Calu3 (cell line): ENCODE results near the gene FRMD1. TPM values are rescaled to one million over a fixed set of nuclear protein-coding genes. Genes with fewer than 3 reads are reported as not detected.

Source experiments
- BruUV-seq: library from RNA; stranded (reverse); fragments of 400-500 nt; replicated peaks from 2 replicates; lab custom pipeline; 2021; lab: Mats Ljungman, UMichigan
- CTCF ChIA-PET: fragments of 300-600 bp; sonication (Branson Sonifier 250); formaldehyde crosslinking; loops from one replicate; lab custom pipeline; 2022; ENCODE audit warnings: antibody characterized with exemption; lab: Charles Lee
- DNase-seq: peaks from one replicate; pipeline ENCODE4 v3.0.0; 2022
- H3K27ac Mint-ChIP-seq: one replicate; pipeline ENCODE4 v1.8.0; 2022; ENCODE audit warnings: mixed read lengths; ENCODE audit not compliant: unreplicated experiment
- H3K27me3 Mint-ChIP-seq: one replicate; pipeline ENCODE4 v1.8.0; 2022; ENCODE audit warnings: mixed read lengths; ENCODE audit not compliant: unreplicated experiment
- H3K36me3 Mint-ChIP-seq: one replicate; pipeline ENCODE4 v1.8.0; 2022; ENCODE audit warnings: mild to moderate bottlenecking, moderate library complexity, mixed read lengths; ENCODE audit not compliant: insufficient read depth, unreplicated experiment
- H3K4me1 Mint-ChIP-seq: one replicate; pipeline ENCODE4 v1.8.0; 2022; ENCODE audit warnings: mild to moderate bottlenecking, low read depth, mixed read lengths; ENCODE audit not compliant: unreplicated experiment
- H3K4me3 Mint-ChIP-seq: one replicate; pipeline ENCODE4 v1.8.0; 2022; ENCODE audit warnings: mild to moderate bottlenecking, low read depth, moderate library complexity, mixed read lengths; ENCODE audit not compliant: unreplicated experiment
- H3K9me3 Mint-ChIP-seq: one replicate; pipeline ENCODE4 v1.8.0; 2022; ENCODE audit warnings: low read depth, mixed read lengths; ENCODE audit not compliant: unreplicated experiment
- intact Hi-C: fragments of 100-400 bp; cut with micrococcal nuclease; formaldehyde crosslinking; loops from one replicate; pipeline ENCODE4 v1.10.0; 2022; ENCODE audit not compliant: unreplicated experiment
- total RNA-seq: library from RNA; stranded (reverse); gene quantifications from 2 replicates; pipeline ENCODE4 v1.2.3, GENCODE V29; 2022
- TF ChIP-seq, protein P1 (sequence below): fragments of 200-600 bp; IDR thresholded peaks from one replicate; pipeline ENCODE4 v1.8.0; 2022; ENCODE audit warnings: antibody characterized with exemption; ENCODE audit not compliant: unreplicated experiment

Gene FRMD1
- total RNA-seq, 1 experiment from 2014 or later: not detected

DNA sequence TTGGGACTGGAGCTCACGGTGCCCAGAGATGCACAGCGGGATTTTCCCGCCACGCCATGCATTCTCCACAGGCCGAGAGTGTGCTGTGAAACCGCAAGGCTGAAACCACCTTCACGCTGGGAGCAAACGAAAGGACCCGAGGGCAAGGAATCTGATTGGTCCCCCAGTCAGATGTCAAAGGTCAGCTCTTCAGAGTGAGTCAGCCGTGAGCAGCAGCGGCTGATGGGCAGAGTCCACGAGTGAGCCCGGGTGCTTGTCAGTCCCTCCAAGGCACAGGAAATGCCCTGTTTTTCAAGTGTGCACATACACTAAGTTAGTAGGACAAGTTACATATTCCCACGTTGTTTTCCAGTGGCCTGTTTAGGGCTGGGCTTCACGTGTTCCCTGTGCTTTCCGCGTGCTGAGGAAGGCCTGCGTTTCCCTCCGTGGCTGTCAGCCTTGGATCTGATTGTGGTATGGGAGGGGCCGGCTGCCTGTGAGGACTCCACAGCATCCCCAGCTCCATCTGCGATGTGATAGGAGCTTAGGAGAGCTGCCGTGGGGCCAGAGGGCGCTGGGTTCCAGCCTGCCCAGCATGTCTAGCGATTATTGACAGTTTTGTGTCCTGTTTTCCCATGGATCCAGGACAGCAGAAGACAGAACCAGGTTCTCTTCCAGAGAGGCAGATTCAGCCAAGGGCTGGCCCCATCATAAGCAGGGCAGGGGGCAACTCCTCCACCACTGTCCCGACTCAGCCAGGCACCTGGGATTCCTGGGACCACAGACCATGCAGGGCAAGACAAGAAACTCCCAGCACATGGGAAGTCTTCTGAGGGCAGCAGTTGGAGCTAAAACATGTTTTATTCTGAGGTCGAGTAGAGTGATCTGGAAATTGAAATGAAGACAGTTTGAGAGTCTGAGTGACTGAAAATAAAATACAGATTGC lies 38.2 kb upstream of the FRMD1 start:
- peaks cover 23% of the 10 kb centered on the region for H3K27me3 Mint-ChIP-seq
- intact Hi-C loops: no loop called here
- no peaks in the 10 kb centered on the region for H3K36me3 Mint-ChIP-seq
- CTCF ChIA-PET: no interaction called here
- H3K9me3 Mint-ChIP-seq: peaks cover 4% of the 10 kb centered on the region
- BruUV-seq: no TSS peak
- no peak for DNase-seq
- TF ChIP-seq, protein P1, sequence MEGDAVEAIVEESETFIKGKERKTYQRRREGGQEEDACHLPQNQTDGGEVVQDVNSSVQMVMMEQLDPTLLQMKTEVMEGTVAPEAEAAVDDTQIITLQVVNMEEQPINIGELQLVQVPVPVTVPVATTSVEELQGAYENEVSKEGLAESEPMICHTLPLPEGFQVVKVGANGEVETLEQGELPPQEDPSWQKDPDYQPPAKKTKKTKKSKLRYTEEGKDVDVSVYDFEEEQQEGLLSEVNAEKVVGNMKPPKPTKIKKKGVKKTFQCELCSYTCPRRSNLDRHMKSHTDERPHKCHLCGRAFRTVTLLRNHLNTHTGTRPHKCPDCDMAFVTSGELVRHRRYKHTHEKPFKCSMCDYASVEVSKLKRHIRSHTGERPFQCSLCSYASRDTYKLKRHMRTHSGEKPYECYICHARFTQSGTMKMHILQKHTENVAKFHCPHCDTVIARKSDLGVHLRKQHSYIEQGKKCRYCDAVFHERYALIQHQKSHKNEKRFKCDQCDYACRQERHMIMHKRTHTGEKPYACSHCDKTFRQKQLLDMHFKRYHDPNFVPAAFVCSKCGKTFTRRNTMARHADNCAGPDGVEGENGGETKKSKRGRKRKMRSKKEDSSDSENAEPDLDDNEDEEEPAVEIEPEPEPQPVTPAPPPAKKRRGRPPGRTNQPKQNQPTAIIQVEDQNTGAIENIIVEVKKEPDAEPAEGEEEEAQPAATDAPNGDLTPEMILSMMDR: no peak
- no peaks in the 10 kb centered on the region for H3K4me1 Mint-ChIP-seq
- H3K4me3 Mint-ChIP-seq: no peak overlapping the region
- no peak overlapping the region for H3K27ac Mint-ChIP-seq

DNA sequence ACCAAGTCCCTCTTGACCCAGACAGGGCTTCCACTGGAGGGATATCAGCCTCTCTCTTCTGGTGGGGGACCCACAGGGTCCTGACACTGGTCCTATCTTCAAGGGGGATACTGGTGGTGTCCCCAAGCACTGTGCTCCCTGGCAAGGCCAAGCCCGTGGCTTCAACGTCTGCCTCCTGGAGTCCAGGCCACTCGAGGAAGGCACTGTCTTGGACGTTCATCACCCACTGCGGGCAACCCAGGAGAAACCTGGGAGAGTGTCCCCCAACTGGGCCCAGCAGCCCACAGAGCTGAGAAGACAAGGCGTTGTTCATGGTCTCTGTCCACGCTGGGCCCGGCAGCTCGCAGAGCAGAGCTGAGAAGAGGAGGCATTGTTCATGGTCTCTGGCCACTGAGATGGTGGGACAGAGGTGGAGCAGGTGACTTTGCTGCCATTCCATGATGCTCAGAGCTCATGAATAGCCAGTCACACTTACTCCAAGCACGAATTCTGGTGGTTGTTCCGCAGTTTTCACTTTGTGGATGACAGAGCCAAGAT lies 37.5 kb upstream of the FRMD1 start:
- DNase-seq: no peak
- BruUV-seq: no TSS peak
- intact Hi-C loops: no loop called here
- Mint-ChIP-seq H3K9me3 (peaks cover 4% of the 10 kb centered on the region), H3K4me1 (no peaks in the 10 kb centered on the region), H3K27ac (no peak overlapping the region), H3K36me3 (no peaks in the 10 kb centered on the region), H3K27me3 (peaks cover 31% of the 10 kb centered on the region), H3K4me3 (no peak overlapping the region)
- CTCF ChIA-PET: no interaction called here
- TF ChIP-seq, protein P1: no peak

- Mint-ChIP-seq H3K4me3 (no peak overlapping the region), H3K27me3 (peaks cover 37% of the 10 kb centered on the region), H3K27ac (no peak overlapping the region), H3K36me3 (no peaks in the 10 kb centered on the region), H3K4me1 (no peaks in the 10 kb centered on the region), H3K9me3 (peaks cover 4% of the 10 kb centered on the region)
- intact Hi-C loops: no loop called here
- TF ChIP-seq, protein P1: no peak
- DNase-seq: no peak
- BruUV-seq: no TSS peak
- CTCF ChIA-PET: no interaction called here
Observed at GRCh38 chr6:168115748-168116437, 36.9 kb upstream of the FRMD1 start.

- peaks cover 63% of the 10 kb centered on the region for H3K27me3 Mint-ChIP-seq
- CTCF ChIA-PET: no interaction called here
- BruUV-seq: no TSS peak
Observed at GRCh38 chr6:168113226-168113625, 34.2 kb upstream of the FRMD1 start.

More at GRCh38 chr6:168113226-168113625, 34.2 kb upstream of the FRMD1 start:
- TF ChIP-seq, protein P1: no peak
- no peak overlapping the region for H3K27ac Mint-ChIP-seq
- peaks cover 4% of the 10 kb centered on the region for H3K9me3 Mint-ChIP-seq
- H3K36me3 Mint-ChIP-seq: no peaks in the 10 kb centered on the region
- DNase-seq: no peak
- H3K4me1 Mint-ChIP-seq: no peaks in the 10 kb centered on the region
- intact Hi-C loops: no loop called here
- no peak overlapping the region for H3K4me3 Mint-ChIP-seq
